ENCODE data around the gene CTSK.

DNA sequence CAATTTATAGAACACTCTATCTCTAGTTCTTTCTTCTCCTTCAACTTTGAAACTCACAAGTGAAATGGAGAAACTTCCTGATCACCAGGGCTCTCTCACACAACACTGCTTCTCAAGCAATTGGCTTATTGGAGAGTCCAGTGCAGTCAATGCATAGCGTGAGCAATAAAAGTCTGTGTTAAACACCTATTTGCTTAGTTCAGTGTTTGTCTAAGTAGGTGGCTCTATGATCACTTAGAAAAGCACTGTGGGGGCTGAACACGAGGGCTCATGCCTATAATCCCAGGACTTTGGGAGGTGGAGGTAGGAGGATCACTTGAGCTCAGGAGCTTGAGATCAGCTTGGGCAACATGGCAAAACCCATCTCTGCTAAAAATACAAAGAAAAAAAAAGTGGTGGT is 54.6 kb downstream of the CTSK start:
- TF ChIP-seq CTCF (IDR thresholded peaks at IDR 0.05) (no peak), POLR2A (IDR thresholded peaks at IDR 0.05) (no peak)

Data from breast epithelium (tissue), 3 donors.